ENCODE data around the gene ZNF366.

ZNF366 gene

DNA sequence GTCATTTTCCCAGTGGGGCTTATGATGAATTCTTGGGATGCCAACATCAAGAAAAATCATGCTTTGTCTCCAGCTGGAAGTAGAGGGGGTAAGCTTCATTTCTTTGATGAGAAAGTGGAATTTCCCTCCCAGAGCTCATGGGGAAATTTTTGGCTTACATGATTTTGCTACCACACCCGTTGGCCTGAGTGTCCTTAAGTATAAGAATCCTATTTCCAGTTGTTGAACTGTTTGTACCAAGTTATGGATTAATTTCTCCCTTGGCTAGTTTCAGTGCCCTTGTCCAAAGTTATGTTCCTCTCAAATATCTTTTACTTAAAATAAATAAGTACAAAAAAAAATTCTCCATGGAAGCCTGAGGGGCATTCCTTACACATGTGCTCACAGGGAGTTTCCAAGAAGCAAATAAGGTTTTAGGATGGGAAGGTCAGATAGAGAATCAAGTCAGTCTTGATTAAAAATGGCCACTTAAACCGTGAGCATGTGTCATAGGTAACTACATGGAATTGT is 104.8 kb downstream of the ZNF366 start:
- H3K27ac ChIP-seq: no peak overlapping the region
- H3K4me2 ChIP-seq: no peak overlapping the region
- no peak for TF ChIP-seq CTCF (conservative IDR thresholded peaks at IDR 0.05; ENCODE audit: low read depth, low read length)
- no peaks in the 10 kb centered on the region for H3K4me1 ChIP-seq (ENCODE audit: low read depth, poor library complexity, severe bottlenecking)
- H3K36me3 ChIP-seq (ENCODE audit: insufficient read depth): no peaks in the 10 kb centered on the region
- no peaks in the 10 kb centered on the region for H3K27me3 ChIP-seq (ENCODE audit: insufficient read depth, low read depth)
- no peaks in the 10 kb centered on the region for H3K79me2 ChIP-seq (ENCODE audit: insufficient read depth, low read depth)
- H2AFZ ChIP-seq (ENCODE audit: low read depth): no peak overlapping the region
- H3K4me3 ChIP-seq (IDR thresholded peaks at IDR 0.05; ENCODE audit: insufficient read depth, low read depth, low read length): no peak overlapping the region
- H4K20me1 ChIP-seq (ENCODE audit: insufficient read depth): no peaks in the 10 kb centered on the region
- no peak overlapping the region for H3K9ac ChIP-seq

- H3K4me1 ChIP-seq (ENCODE audit: low read depth, poor library complexity, severe bottlenecking): no peaks in the 10 kb centered on the region
- H3K9ac ChIP-seq: no peak overlapping the region
- H3K4me3 ChIP-seq (IDR thresholded peaks at IDR 0.05; ENCODE audit: insufficient read depth, low read depth, low read length): no peak overlapping the region
- H3K27me3 ChIP-seq (ENCODE audit: insufficient read depth, low read depth): no peaks in the 10 kb centered on the region
- H3K4me2 ChIP-seq: no peak overlapping the region
- no peaks in the 10 kb centered on the region for H3K36me3 ChIP-seq (ENCODE audit: insufficient read depth)
- no peaks in the 10 kb centered on the region for H3K79me2 ChIP-seq (ENCODE audit: insufficient read depth, low read depth)
- H3K27ac ChIP-seq: no peak overlapping the region
- TF ChIP-seq CTCF (conservative IDR thresholded peaks at IDR 0.05; ENCODE audit: low read depth, low read length): no peak
- no peaks in the 10 kb centered on the region for H4K20me1 ChIP-seq (ENCODE audit: insufficient read depth)
- H2AFZ ChIP-seq (ENCODE audit: low read depth): no peak overlapping the region
Measured at GRCh38 chr5:72400950-72401349, 106.3 kb downstream of the ZNF366 start.

DNA sequence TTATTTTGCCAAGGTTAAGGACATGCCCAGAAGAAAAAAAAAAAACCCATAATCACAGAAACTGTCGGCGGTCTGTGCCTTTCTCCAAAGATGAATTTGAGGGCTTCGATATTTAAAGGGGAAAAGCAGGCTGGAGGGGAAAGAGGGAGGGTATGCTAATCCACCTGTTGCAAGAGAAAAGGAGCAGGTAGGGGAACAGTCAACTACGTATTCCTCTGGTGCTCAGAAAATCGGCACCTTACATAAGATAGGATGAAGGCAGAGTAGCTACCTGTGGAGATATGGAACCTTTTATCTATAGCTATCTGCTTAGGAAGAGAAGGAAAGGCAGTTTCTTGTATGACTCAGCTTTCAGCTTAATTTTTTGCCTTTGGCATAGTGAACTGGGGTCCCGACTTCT is 109.4 kb downstream of the ZNF366 start:
- H3K4me3 ChIP-seq (IDR thresholded peaks at IDR 0.05; ENCODE audit: insufficient read depth, low read depth, low read length): no peak overlapping the region
- H3K36me3 ChIP-seq (ENCODE audit: insufficient read depth): no peaks in the 10 kb centered on the region
- TF ChIP-seq CTCF (conservative IDR thresholded peaks at IDR 0.05; ENCODE audit: low read depth, low read length): no peak
- no peaks in the 10 kb centered on the region for H3K27me3 ChIP-seq (ENCODE audit: insufficient read depth, low read depth)
- no peaks in the 10 kb centered on the region for H4K20me1 ChIP-seq (ENCODE audit: insufficient read depth)
- H3K27ac ChIP-seq: no peak overlapping the region
- H3K4me2 ChIP-seq: no peak overlapping the region
- no peak overlapping the region for H2AFZ ChIP-seq (ENCODE audit: low read depth)
- no peak overlapping the region for H3K9ac ChIP-seq
- H3K79me2 ChIP-seq (ENCODE audit: insufficient read depth, low read depth): no peaks in the 10 kb centered on the region
- H3K4me1 ChIP-seq (ENCODE audit: low read depth, poor library complexity, severe bottlenecking): no peaks in the 10 kb centered on the region

GRCh38 chr5:72394688-72395087 is 112.5 kb downstream of the ZNF366 start:
- TF ChIP-seq CTCF (conservative IDR thresholded peaks at IDR 0.05; ENCODE audit: low read depth, low read length): peak; percentile 36
- no peak overlapping the region for H3K4me3 ChIP-seq (IDR thresholded peaks at IDR 0.05; ENCODE audit: insufficient read depth, low read depth, low read length)
- no peaks in the 10 kb centered on the region for H3K27me3 ChIP-seq (ENCODE audit: insufficient read depth, low read depth)
- no peaks in the 10 kb centered on the region for H4K20me1 ChIP-seq (ENCODE audit: insufficient read depth)
- no peaks in the 10 kb centered on the region for H3K36me3 ChIP-seq (ENCODE audit: insufficient read depth)
- no peak overlapping the region for H3K27ac ChIP-seq
- H3K4me2 ChIP-seq: no peak overlapping the region
- no peaks in the 10 kb centered on the region for H3K79me2 ChIP-seq (ENCODE audit: insufficient read depth, low read depth)
- H3K4me1 ChIP-seq (ENCODE audit: low read depth, poor library complexity, severe bottlenecking): no peaks in the 10 kb centered on the region
- H3K9ac ChIP-seq: no peak overlapping the region
- no peak overlapping the region for H2AFZ ChIP-seq (ENCODE audit: low read depth)
